ENCODE measurements around the gene PTGDR2. TPM values are rescaled to one million over a fixed set of nuclear protein-coding genes. Genes with fewer than 3 reads are reported as not detected.

Gene PTGDR2
- total and polyA plus RNA-seq, 9 of the 15 experiments (the other 6 are each of a cell fraction or from before 2014, with no cell fraction given), result 0.51 to 2.6 (median 1.6) TPM

- H3K27ac ChIP-seq (ENCODE audit: extremely low read depth, low read depth, low read length), result no peak overlapping the region
- DNase-seq (ENCODE audit: extremely low read depth in 1 of 4, low spot score in 3 of 4) (no peak), FAIRE-seq (no peak), ATAC-seq (no peak)
- ChIA-PET POLR2A (interaction anchor here (1.5 to 1.8 kb wide), 3 partner anchors 15 to 34 kb away, joined by 3 to 9 read pairs (median 6); partner anchors contain the start of genes PRPF19 and PTGDR2), CTCF (ENCODE audit: low intra/inter-chr PET ratio) (interaction anchor here (2.3 kb wide), 1 partner anchor 59 kb away, joined by 12 read pairs; no protein-coding TSS in a partner anchor)
- 52% methylated on average over 6 of the region's 6 CpGs for WGBS (ENCODE audit: insufficient coverage, low coverage, missing lambda C conversion rate)
- no peak overlapping the region for H3K4me2 ChIP-seq (ENCODE audit: insufficient read depth, low read length)
- H2AFZ ChIP-seq (ENCODE audit: low read depth, low read length), result no peak overlapping the region
- no peaks in the 10 kb centered on the region for H3K9me3 ChIP-seq (replicated peaks; ENCODE audit: control insufficient read depth, insufficient read depth, low read depth, low read length)
- no peaks in the 10 kb centered on the region for H3K9me1 ChIP-seq (ENCODE audit: control insufficient read depth, insufficient read depth, low read length)
- peak overlapping the region in 1 of 2 experiments; percentile 63; a peak in 1 of 4 replicates for H3K9ac ChIP-seq (ENCODE audit: insufficient read depth in 1 of 2, low read depth in 2 of 2, low read length in 2 of 2)
- no TSS peak for BruUV-seq (replicated peaks)
- H3K36me3 ChIP-seq (ENCODE audit: control insufficient read depth, insufficient read depth, low read length), result peaks cover 56% of the 10 kb centered on the region
- H4K20me1 ChIP-seq (replicated peaks; ENCODE audit: control insufficient read depth, insufficient read depth, low read length), result peaks cover 23% of the 10 kb centered on the region
- in situ Hi-C loops (cut with MboI), result loop anchor here (5.0 kb wide), 1 partner anchor 53 kb away; no protein-coding TSS in a partner anchor
- no peaks in the 10 kb centered on the region for H3K79me2 ChIP-seq (ENCODE audit: control insufficient read depth, insufficient read depth, low read length)
- intact Hi-C loops (cut with micrococcal nuclease), result no loop called here
- H3K27me3 ChIP-seq (ENCODE audit: control insufficient read depth in 2 of 2, insufficient read depth in 2 of 2, low read length in 2 of 2), result no peaks in the 10 kb centered on the region
- no peak overlapping the region for H3K4me3 ChIP-seq
- H3K4me1 ChIP-seq (replicated peaks in 1 of 2; ENCODE audit: control insufficient read depth in 2 of 2, insufficient read depth in 2 of 2, low read length in 2 of 2), result peaks cover 7 to 32% of the 10 kb centered on the region in 2 experiments
- no peak for TF ChIP-seq FOXP1 (CRISPR knock-in tag; IDR thresholded peaks at IDR 0.05)
- peak; percentile 62 for TF ChIP-seq SUPT5H (IDR thresholded peaks at IDR 0.05)
- no peak for TF ChIP-seq ZKSCAN1 (IDR thresholded peaks at IDR 0.05; ENCODE audit: low read depth, low read length)
- no peak for TF ChIP-seq ZNF512 (tag; IDR thresholded peaks at IDR 0.05)
- no peak for TF ChIP-seq ZNF445 (CRISPR knock-in tag; IDR thresholded peaks at IDR 0.05; ENCODE audit: low read depth)
- no peak for TF ChIP-seq ZNF444 (CRISPR knock-in tag; IDR thresholded peaks at IDR 0.05)
- no peak for TF ChIP-seq HDAC2 (IDR thresholded peaks at IDR 0.05)
- 0 out of 2 replicates have a peak, but pooled peaks have one; percentile 47 for TF ChIP-seq HBP1 (CRISPR knock-in tag; IDR thresholded peaks at IDR 0.05)
- TF ChIP-seq ZBTB2 (IDR thresholded peaks at IDR 0.05), result no peak
- no peak for TF ChIP-seq SAP30 (IDR thresholded peaks at IDR 0.05; ENCODE audit: borderline replicate concordance, insufficient read depth, low read depth, low read length, poor library complexity, severe bottlenecking)
- TF ChIP-seq CBFA2T2 (conservative IDR thresholded peaks at IDR 0.05), result peak; percentile 63
- TF ChIP-seq ZNF41 (CRISPR knock-in tag; conservative IDR thresholded peaks at IDR 0.05), result no peak
- TF ChIP-seq PREB (CRISPR knock-in tag; IDR thresholded peaks at IDR 0.05), result no peak
- no peak for TF ChIP-seq ZNF436 (CRISPR knock-in tag; IDR thresholded peaks at IDR 0.05)
- no peak for TF ChIP-seq NR2C1 (IDR thresholded peaks at IDR 0.05)
- TF ChIP-seq NR2C1 (tag; IDR thresholded peaks at IDR 0.05), result no peak
- TF ChIP-seq HDAC1 (IDR thresholded peaks at IDR 0.05), result no peak
- no peak for TF ChIP-seq ZEB2 (IDR thresholded peaks at IDR 0.05)
- TF ChIP-seq BHLHE40 (IDR thresholded peaks at IDR 0.05; ENCODE audit: low read length), result peak; percentile 71; the same call in 1 of the 2 replicates
Measured at GRCh38 chr11:60889869-60890311, 34.1 kb upstream of the PTGDR2 start.

Measured in K562 (cell line).